H9 (cell line): ENCODE data around the gene MCRIP1. TPM values are rescaled to one million over a fixed set of nuclear protein-coding genes. Genes with fewer than 3 reads are reported as not detected.

Experiments
- DNase-seq: peaks from one replicate; pipeline ENCODE4 v3.0.0-alpha.2; 2017
- H2AFZ ChIP-seq: one replicate; pipeline ENCODE4 v1.6.1; 2013; ENCODE audit warnings: mild to moderate bottlenecking, low read length, control low read depth, moderate library complexity
- H2AK5ac ChIP-seq: 2 replicates; pipeline ENCODE4 v1.6.1; 2013; ENCODE audit warnings: low read length, control low read depth, mixed read lengths; ENCODE audit not compliant: insufficient read length
- H2BK120ac ChIP-seq: one replicate; pipeline ENCODE4 v1.6.1; 2013; ENCODE audit warnings: low read depth, mild to moderate bottlenecking, low read length, control low read depth, inconsistent platforms; ENCODE audit not compliant: poor library complexity, severe bottlenecking
- H2BK12ac ChIP-seq: 2 replicates; pipeline ENCODE4 v1.6.1; 2013; ENCODE audit warnings: low read length, control low read depth, mixed read lengths, low read depth; ENCODE audit not compliant: insufficient read length
- H2BK15ac ChIP-seq: 2 replicates; pipeline ENCODE4 v1.6.1; 2013; ENCODE audit warnings: low read depth, low read length, control low read depth
- H2BK20ac ChIP-seq: one replicate; pipeline ENCODE4 v1.6.1; 2013; ENCODE audit warnings: low read depth, mild to moderate bottlenecking, low read length, control low read depth, inconsistent platforms; ENCODE audit not compliant: poor library complexity, severe bottlenecking
- H2BK5ac ChIP-seq: 2 replicates; pipeline ENCODE4 v1.6.1; 2013; ENCODE audit warnings: low read length, control low read depth, mixed read lengths; ENCODE audit not compliant: insufficient read length
- H3K14ac ChIP-seq: 2 replicates; pipeline ENCODE4 v1.6.1; 2013; ENCODE audit warnings: low read length, control low read depth; ENCODE audit not compliant: insufficient read depth
- H3K18ac ChIP-seq: 2 replicates; pipeline ENCODE4 v1.6.1; 2013; ENCODE audit warnings: low read depth, mild to moderate bottlenecking, mixed read lengths, low read length, control low read depth; ENCODE audit not compliant: insufficient read length
- H3K23ac ChIP-seq: 2 replicates; pipeline ENCODE4 v1.6.1; 2013; ENCODE audit warnings: low read length, control low read depth, mixed read lengths, low read depth; ENCODE audit not compliant: insufficient read length
- H3K23me2 ChIP-seq: 2 replicates; pipeline ENCODE4 v1.6.1; 2013; ENCODE audit warnings: low read depth, mild to moderate bottlenecking, mixed read lengths, low read length, control low read depth; ENCODE audit not compliant: insufficient read length, poor library complexity, severe bottlenecking
- H3K27ac ChIP-seq: 2 replicates; pipeline ENCODE4 v1.5.1; 2013; ENCODE audit warnings: low read length, control low read depth, mixed read lengths, low read depth; ENCODE audit not compliant: insufficient read length
- H3K27me3 ChIP-seq: 2 replicates; pipeline ENCODE4 v1.6.1; 2013; ENCODE audit warnings: low read length, control low read depth, inconsistent platforms; ENCODE audit not compliant: insufficient read depth
- H3K4ac ChIP-seq: 2 replicates; pipeline ENCODE4 v1.6.1; 2013; ENCODE audit warnings: low read depth, mild to moderate bottlenecking, control low read depth, inconsistent platforms, low read length, moderate library complexity
- H3K4me1 ChIP-seq: 2 replicates; pipeline ENCODE4 v1.6.1; 2013; ENCODE audit warnings: low read length, control low read depth, inconsistent platforms; ENCODE audit not compliant: insufficient read depth
- H3K4me2 ChIP-seq: 2 replicates; pipeline ENCODE4 v1.6.1; 2013; ENCODE audit warnings: low read length, control low read depth, mixed read lengths; ENCODE audit not compliant: insufficient read length, insufficient read depth
- H3K56ac ChIP-seq: 2 replicates; pipeline ENCODE4 v1.6.1; 2013; ENCODE audit warnings: low read depth, mild to moderate bottlenecking, mixed read lengths, low read length, control low read depth; ENCODE audit not compliant: insufficient read length
- H3K79me1 ChIP-seq: 2 replicates; pipeline ENCODE4 v1.6.1; 2013; ENCODE audit warnings: low read depth, mild to moderate bottlenecking, moderate library complexity, low read length, control low read depth, inconsistent platforms; ENCODE audit not compliant: insufficient read depth, poor library complexity, severe bottlenecking
- H3K79me2 ChIP-seq: 2 replicates; pipeline ENCODE4 v1.6.1; 2013; ENCODE audit warnings: low read length, control low read depth, inconsistent platforms; ENCODE audit not compliant: insufficient read depth
- H3K9ac ChIP-seq: 2 replicates; pipeline ENCODE4 v1.6.1; 2013; ENCODE audit warnings: low read length, control low read depth, mixed read lengths; ENCODE audit not compliant: insufficient read length; ENCODE audit errors: extremely low read depth
- H3K9me3 ChIP-seq: one replicate; pipeline ENCODE4 v1.6.1; 2013; ENCODE audit warnings: low read depth, low read length, inconsistent platforms; ENCODE audit not compliant: control insufficient read depth
- H3T11ph ChIP-seq: one replicate; pipeline ENCODE4 v1.6.1; 2013; ENCODE audit warnings: mild to moderate bottlenecking, low read length, control low read depth, inconsistent platforms
- H4K20me1 ChIP-seq: one replicate; pipeline ENCODE4 v1.6.1; 2013; ENCODE audit not compliant: control insufficient read depth, insufficient read length, insufficient read depth
- H4K5ac ChIP-seq: 2 replicates; pipeline ENCODE4 v1.6.1; 2013; ENCODE audit warnings: low read depth, mild to moderate bottlenecking, mixed read lengths, low read length, control low read depth; ENCODE audit not compliant: insufficient read length
- H4K8ac ChIP-seq: replicated peaks from 2 replicates; pipeline ENCODE4 v1.6.1; 2013; ENCODE audit warnings: low read length, control low read depth, mixed read lengths, low read depth; ENCODE audit not compliant: insufficient read length
- H4K91ac ChIP-seq: 2 replicates; pipeline ENCODE4 v1.6.1; 2013; ENCODE audit warnings: low read depth, mild to moderate bottlenecking, moderate library complexity, mixed read lengths, low read length, control low read depth; ENCODE audit not compliant: insufficient read length
- H3K27ac Mint-ChIP-seq, 3 experiments: 2 replicates in 2 of 3; 3 replicates in 1 of 3; pipeline ENCODE4 v1.8.0; 2020 to 2021; ENCODE audit warnings: mixed read lengths in 3 of 3, mild to moderate bottlenecking in 1 of 3, moderate library complexity in 1 of 3
- H3K27me3 Mint-ChIP-seq: 2 replicates; pipeline ENCODE4 v1.8.0; 2021; ENCODE audit warnings: low read depth, mild to moderate bottlenecking, moderate library complexity, mixed read lengths
- H3K36me3 Mint-ChIP-seq, 3 experiments: 2 replicates in 2 of 3; 3 replicates in 1 of 3; pipeline ENCODE4 v1.8.0; 2020 to 2021; ENCODE audit warnings: low read depth in 3 of 3, mixed read lengths in 3 of 3; ENCODE audit not compliant: insufficient read depth in 1 of 3
- H3K4me1 Mint-ChIP-seq, 2 experiments: 2 replicates each; pipeline ENCODE4 v1.8.0; 2020; ENCODE audit warnings: mixed read lengths in 2 of 2
- H3K4me3 Mint-ChIP-seq, 2 experiments: 2 replicates in 1 of 2; 3 replicates in 1 of 2; pipeline ENCODE4 v1.8.0; 2020 to 2021; ENCODE audit warnings: mild to moderate bottlenecking in 2 of 2, mixed read lengths in 2 of 2, moderate library complexity in 1 of 2
- H3K9me3 Mint-ChIP-seq, 2 experiments: 2 replicates in 1 of 2; 3 replicates in 1 of 2; pipeline ENCODE4 v1.8.0; 2020; ENCODE audit warnings: mild to moderate bottlenecking in 2 of 2, mixed read lengths in 2 of 2, moderate library complexity in 1 of 2
- whole genome bisulfite sequencing: extraction: QIAGEN DNeasy Blood & Tissue Kit; methylation state at CpG from one replicate; pipeline ENCODE4 v1.1.7; 2013; ENCODE audit warnings: missing lambda C conversion rate, low lambda C conversion rate, mixed read lengths; ENCODE audit not compliant: insufficient read length; ENCODE audit errors: extremely low coverage; 5-methylcytosine and 5-hydroxymethylcytosine counted together
- total RNA-seq: library from RNA; stranded (reverse); gene quantifications from 2 replicates; pipeline ENCODE4 v1.2.1, GENCODE V29; 2021
- TF ChIP-seq, protein P1 (sequence below): fragments of 200-600 bp; sonication (generic); conservative IDR thresholded peaks from 3 replicates; pipeline ENCODE4 v1.8.0; 2021; ENCODE audit warnings: antibody characterized with exemption, mild to moderate bottlenecking

MCRIP1 gene
- total RNA-seq, 1 experiment from 2014 or later, result 118 TPM

DNA sequence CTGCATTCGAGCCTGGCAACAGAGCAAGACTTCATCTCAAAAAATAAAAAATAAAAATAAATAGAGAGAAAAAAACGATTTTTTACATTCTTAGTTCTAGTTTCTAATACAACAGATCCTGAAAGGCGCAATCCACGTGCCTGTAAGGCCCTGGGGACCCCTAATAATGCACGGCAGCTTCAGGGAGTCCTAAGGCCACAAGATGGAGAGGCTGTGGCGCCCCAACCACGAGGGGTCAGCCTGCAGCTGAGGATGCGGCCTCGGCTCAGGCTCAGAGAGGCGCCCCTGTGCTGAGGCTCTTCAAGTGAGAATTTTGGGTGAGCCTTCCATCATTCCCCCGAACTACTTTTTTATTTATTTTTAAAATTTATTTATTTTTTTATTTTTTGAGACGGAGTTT lies 16.4 kb upstream of the MCRIP1 start:
- no peak overlapping the region for H2BK12ac ChIP-seq
- no peaks in the 10 kb centered on the region for H3K4me1 ChIP-seq
- H3K4me3 Mint-ChIP-seq, result no peak overlapping the region
- no peak overlapping the region for H3K27ac ChIP-seq
- no peak overlapping the region for H3K14ac ChIP-seq
- H2AFZ ChIP-seq, result no peak overlapping the region
- no peak overlapping the region for H3T11ph ChIP-seq
- no peak overlapping the region for H4K8ac ChIP-seq
- H3K79me2 ChIP-seq, result no peaks in the 10 kb centered on the region
- TF ChIP-seq, protein P1, sequence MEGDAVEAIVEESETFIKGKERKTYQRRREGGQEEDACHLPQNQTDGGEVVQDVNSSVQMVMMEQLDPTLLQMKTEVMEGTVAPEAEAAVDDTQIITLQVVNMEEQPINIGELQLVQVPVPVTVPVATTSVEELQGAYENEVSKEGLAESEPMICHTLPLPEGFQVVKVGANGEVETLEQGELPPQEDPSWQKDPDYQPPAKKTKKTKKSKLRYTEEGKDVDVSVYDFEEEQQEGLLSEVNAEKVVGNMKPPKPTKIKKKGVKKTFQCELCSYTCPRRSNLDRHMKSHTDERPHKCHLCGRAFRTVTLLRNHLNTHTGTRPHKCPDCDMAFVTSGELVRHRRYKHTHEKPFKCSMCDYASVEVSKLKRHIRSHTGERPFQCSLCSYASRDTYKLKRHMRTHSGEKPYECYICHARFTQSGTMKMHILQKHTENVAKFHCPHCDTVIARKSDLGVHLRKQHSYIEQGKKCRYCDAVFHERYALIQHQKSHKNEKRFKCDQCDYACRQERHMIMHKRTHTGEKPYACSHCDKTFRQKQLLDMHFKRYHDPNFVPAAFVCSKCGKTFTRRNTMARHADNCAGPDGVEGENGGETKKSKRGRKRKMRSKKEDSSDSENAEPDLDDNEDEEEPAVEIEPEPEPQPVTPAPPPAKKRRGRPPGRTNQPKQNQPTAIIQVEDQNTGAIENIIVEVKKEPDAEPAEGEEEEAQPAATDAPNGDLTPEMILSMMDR, result no peak
- no peak overlapping the region for H2BK15ac ChIP-seq
- H3K9me3 Mint-ChIP-seq, result no peaks in the 10 kb centered on the region
- no peak overlapping the region for H4K91ac ChIP-seq
- no peak for DNase-seq
- no peak overlapping the region for H2BK5ac ChIP-seq
- no CpG with 5 or more reads among the region's 12 CpGs for WGBS
- H3K56ac ChIP-seq, result no peak overlapping the region
- peaks cover 35 to 70% (median 64%) of the 10 kb centered on the region in 3 experiments; a peak in 6 of 7 replicates for H3K36me3 Mint-ChIP-seq
- no peaks in the 10 kb centered on the region for H3K27me3 ChIP-seq
- H3K9me3 ChIP-seq, result no peaks in the 10 kb centered on the region
- H4K5ac ChIP-seq, result no peak overlapping the region
- H2BK120ac ChIP-seq, result no peak overlapping the region
- no peak overlapping the region for H3K27ac Mint-ChIP-seq
- H2BK20ac ChIP-seq, result no peak overlapping the region
- peaks cover 2% of the 10 kb centered on the region for H4K20me1 ChIP-seq
- no peak overlapping the region for H2AK5ac ChIP-seq
- no peak overlapping the region for H3K4me2 ChIP-seq
- no peaks in the 10 kb centered on the region for H3K23me2 ChIP-seq
- H3K79me1 ChIP-seq, result no peaks in the 10 kb centered on the region
- no peak overlapping the region for H3K18ac ChIP-seq
- H3K4ac ChIP-seq, result no peak overlapping the region
- no peaks in the 10 kb centered on the region for H3K4me1 Mint-ChIP-seq
- no peaks in the 10 kb centered on the region; the same call in 1 of the 2 replicates for H3K27me3 Mint-ChIP-seq
- no peak overlapping the region for H3K9ac ChIP-seq
- no peak overlapping the region for H3K23ac ChIP-seq
